Neural cell (in vitro differentiated cells): ENCODE results near the gene RALA.

Source experiments
- EP300 ChIP-seq: fragments of 450-650 bp; conservative IDR thresholded peaks from 2 replicates; pipeline ENCODE4 v1.6.1; 2014; ENCODE audit warnings: antibody characterized with exemption, mild to moderate bottlenecking, moderate library complexity; ENCODE audit not compliant: poor library complexity, severe bottlenecking
- EZH2 ChIP-seq: fragments of 200-600, 300-800 bp; shearing (Covaris generic), sonication (generic); IDR thresholded peaks from 2 replicates; pipeline ENCODE4 v1.6.1; 2014; ENCODE audit warnings: antibody characterized with exemption, low read length, borderline replicate concordance, mild to moderate bottlenecking; ENCODE audit not compliant: insufficient read depth, poor library complexity, severe bottlenecking
- POLR2AphosphoS5 ChIP-seq: IDR thresholded peaks from 2 replicates; pipeline ENCODE4 v1.6.1; 2012
- TF ChIP-seq, protein P1 (sequence below): fragments of 450-650 bp; IDR thresholded peaks from 2 replicates; pipeline ENCODE4 v1.5.1; 2014; ENCODE audit warnings: antibody characterized with exemption, mild to moderate bottlenecking, moderate library complexity; ENCODE audit not compliant: poor library complexity, severe bottlenecking

- TF ChIP-seq, protein P1, sequence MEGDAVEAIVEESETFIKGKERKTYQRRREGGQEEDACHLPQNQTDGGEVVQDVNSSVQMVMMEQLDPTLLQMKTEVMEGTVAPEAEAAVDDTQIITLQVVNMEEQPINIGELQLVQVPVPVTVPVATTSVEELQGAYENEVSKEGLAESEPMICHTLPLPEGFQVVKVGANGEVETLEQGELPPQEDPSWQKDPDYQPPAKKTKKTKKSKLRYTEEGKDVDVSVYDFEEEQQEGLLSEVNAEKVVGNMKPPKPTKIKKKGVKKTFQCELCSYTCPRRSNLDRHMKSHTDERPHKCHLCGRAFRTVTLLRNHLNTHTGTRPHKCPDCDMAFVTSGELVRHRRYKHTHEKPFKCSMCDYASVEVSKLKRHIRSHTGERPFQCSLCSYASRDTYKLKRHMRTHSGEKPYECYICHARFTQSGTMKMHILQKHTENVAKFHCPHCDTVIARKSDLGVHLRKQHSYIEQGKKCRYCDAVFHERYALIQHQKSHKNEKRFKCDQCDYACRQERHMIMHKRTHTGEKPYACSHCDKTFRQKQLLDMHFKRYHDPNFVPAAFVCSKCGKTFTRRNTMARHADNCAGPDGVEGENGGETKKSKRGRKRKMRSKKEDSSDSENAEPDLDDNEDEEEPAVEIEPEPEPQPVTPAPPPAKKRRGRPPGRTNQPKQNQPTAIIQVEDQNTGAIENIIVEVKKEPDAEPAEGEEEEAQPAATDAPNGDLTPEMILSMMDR: no peak
- TF ChIP-seq POLR2AphosphoS5 (no peak), EZH2 (no peak), EP300 (no peak)
Measured at GRCh38 chr7:39757604-39758003, 134.2 kb downstream of the RALA start.
